Measurements from ENCODE around the gene NCKAP5. TPM values are rescaled to one million over a fixed set of nuclear protein-coding genes. Genes with fewer than 3 reads are reported as not detected.

NCKAP5 gene
- total and polyA plus RNA-seq, 2 of the 8 experiments (the other 6 are each of a cell fraction or from before 2014, with no cell fraction given) = 0.27 to 0.86 TPM

GRCh38 chr2:132733094-132733493 lies 835.2 kb downstream of the NCKAP5 start (continued):
- no peak for TF ChIP-seq CHD7 (IDR thresholded peaks at IDR 0.05; ENCODE audit: insufficient replicate concordance, low read length)
- TF ChIP-seq SP4 (IDR thresholded peaks at IDR 0.05; ENCODE audit: low read length) = no peak
- TF ChIP-seq CTCF (IDR thresholded peaks at IDR 0.05; ENCODE audit: control extremely low read depth in 1 of 3, insufficient read depth in 1 of 3, low read depth in 1 of 3, low read length in 3 of 3) = no peak
- TF ChIP-seq CBX8 (IDR thresholded peaks at IDR 0.05; ENCODE audit: borderline replicate concordance, low read depth, low read length) = no peak
